Neutrophil (primary cell): ENCODE measurements around the gene CDC14B.

Source experiments
- H3K27ac ChIP-seq: fragments of 200-600 bp; sonication (generic); 2 replicates; pipeline ENCODE4 v1.5.1; 2016; ENCODE audit warnings: mild to moderate bottlenecking, moderate library complexity
- H3K27me3 ChIP-seq: fragments of 200-600 bp; sonication (generic); 2 replicates; pipeline ENCODE4 v1.6.0; 2016; ENCODE audit warnings: mild to moderate bottlenecking
- H3K36me3 ChIP-seq: fragments of 200-600 bp; sonication (generic); 2 replicates; pipeline ENCODE4 v1.5.1; 2017
- H3K4me1 ChIP-seq, 2 experiments: fragments of 200-600 bp in 1 of 2; sonication (generic) in 1 of 2; 1 replicate in 1 of 2; 2 replicates in 1 of 2; pipeline versions ENCODE4 v1.5.1 to v1.6.1; 2013 to 2016; ENCODE audit warnings: low read depth in 1 of 2, low read length in 1 of 2, mild to moderate bottlenecking in 1 of 2, moderate library complexity in 1 of 2; ENCODE audit not compliant: control insufficient read depth in 1 of 2, insufficient read depth in 1 of 2
- H3K4me3 ChIP-seq, 2 experiments: fragments of 200-600 bp in 1 of 2; sonication (generic) in 1 of 2; 1 replicate in 1 of 2; 2 replicates in 1 of 2; pipeline ENCODE4 v1.5.1; 2013 to 2016; ENCODE audit warnings: low read depth in 1 of 2, low read length in 1 of 2, mild to moderate bottlenecking in 1 of 2, moderate library complexity in 1 of 2
- H3K9me3 ChIP-seq: fragments of 200-600 bp; sonication (generic); 2 replicates; pipeline ENCODE4 v1.5.1; 2016
- CTCF ChIP-seq: fragments of 200-600 bp; sonication (generic); IDR thresholded peaks from 2 replicates; pipeline ENCODE4 v1.5.1; 2016; ENCODE audit warnings: antibody characterized with exemption

CDC14B gene

GRCh38 chr9:96491880-96492525, 127.6 kb downstream of the CDC14B start:
- H3K27me3 ChIP-seq, result no peaks in the 10 kb centered on the region
- no peak overlapping the region for H3K27ac ChIP-seq
- no peak overlapping the region for H3K4me3 ChIP-seq
- H3K9me3 ChIP-seq, result no peaks in the 10 kb centered on the region
- no peaks in the 10 kb centered on the region for H3K36me3 ChIP-seq
- TF ChIP-seq CTCF, result no peak
- no peaks in the 10 kb centered on the region for H3K4me1 ChIP-seq

DNA sequence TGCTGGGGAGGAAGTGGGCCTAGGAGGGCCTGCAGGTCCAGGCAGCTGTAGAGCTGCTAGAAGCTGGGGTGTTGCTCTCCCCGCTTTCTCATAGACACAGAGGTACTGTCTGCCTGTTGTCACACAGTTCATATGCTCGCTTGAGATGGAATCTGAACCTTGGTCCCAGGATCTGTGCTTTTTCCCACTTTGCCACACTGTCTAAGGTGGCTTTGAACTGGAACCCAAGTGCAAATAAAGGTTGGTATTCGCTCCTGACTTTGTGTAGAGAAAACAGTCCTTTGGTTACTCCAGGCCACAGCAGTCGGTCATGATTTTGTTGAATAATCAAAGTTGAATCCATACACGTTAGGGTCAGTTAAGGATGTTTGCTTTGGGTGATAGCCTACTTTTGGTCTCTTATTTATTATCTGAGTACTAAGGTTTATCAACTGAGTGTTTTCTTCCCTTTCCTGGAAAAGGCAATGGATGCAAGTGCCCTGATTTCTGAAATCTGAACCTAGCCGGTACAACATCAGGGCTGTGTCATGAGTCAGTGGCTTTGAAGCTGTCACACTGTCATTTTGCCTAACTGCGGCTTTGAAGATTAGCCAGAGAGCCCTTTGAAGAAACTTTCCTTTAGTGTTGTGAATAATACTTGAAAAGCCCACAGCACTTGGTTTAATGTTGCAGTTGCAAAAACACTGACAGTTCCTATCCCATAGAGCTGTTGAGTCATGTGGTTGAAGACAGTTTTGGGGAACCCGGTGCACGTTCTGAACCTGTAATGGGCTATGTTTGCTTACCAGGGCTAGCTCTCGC, 128.4 kb downstream of the CDC14B start:
- TF ChIP-seq CTCF, result no peak

GRCh38 chr9:96490534-96491078, 129.0 kb downstream of the CDC14B start:
- no peaks in the 10 kb centered on the region for H3K4me1 ChIP-seq
- H3K27me3 ChIP-seq, result no peaks in the 10 kb centered on the region
- TF ChIP-seq CTCF, result no peak
- H3K4me3 ChIP-seq, result no peak overlapping the region
- no peak overlapping the region for H3K27ac ChIP-seq
- no peaks in the 10 kb centered on the region for H3K9me3 ChIP-seq
- H3K36me3 ChIP-seq, result no peaks in the 10 kb centered on the region

More for the DNA sequence above, 128.4 kb downstream of the CDC14B start:
- Histone ChIP-seq H3K36me3 (no peaks in the 10 kb centered on the region), H3K9me3 (no peaks in the 10 kb centered on the region), H3K27me3 (no peaks in the 10 kb centered on the region), H3K27ac (no peak overlapping the region), H3K4me3 (no peak overlapping the region), H3K4me1 (no peaks in the 10 kb centered on the region)

DNA sequence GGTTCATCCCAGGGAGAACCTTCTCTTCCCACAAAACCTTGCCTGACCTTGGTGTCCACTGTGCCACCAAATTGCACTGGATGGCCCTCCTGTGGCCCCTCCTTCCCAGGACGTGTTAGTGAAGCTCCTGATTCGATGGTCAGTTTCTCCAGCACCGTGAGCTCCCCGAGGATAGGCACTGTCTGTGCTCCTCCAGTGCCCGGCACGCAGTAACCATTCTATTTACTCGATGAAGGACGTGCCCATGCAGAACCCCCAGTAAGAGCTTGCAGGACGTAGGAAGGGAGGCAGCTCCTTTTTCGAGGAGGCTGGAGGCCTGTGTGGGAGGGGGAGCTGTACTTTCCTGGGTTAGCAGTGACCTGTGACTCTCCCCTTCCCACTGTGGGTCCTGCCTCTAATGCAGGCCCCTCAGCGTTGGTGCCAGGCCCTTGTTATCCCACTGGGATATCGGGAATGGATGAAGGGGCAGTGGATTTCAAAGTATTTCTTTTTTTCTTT, 130.1 kb downstream of the CDC14B start:
- Histone ChIP-seq H3K9me3 (no peaks in the 10 kb centered on the region), H3K27ac (no peak overlapping the region), H3K4me3 (no peak overlapping the region), H3K36me3 (no peaks in the 10 kb centered on the region), H3K27me3 (no peaks in the 10 kb centered on the region), H3K4me1 (no peaks in the 10 kb centered on the region)
- TF ChIP-seq CTCF, result no peak

GRCh38 chr9:96487949-96488348, 131.7 kb downstream of the CDC14B start:
- TF ChIP-seq CTCF, result no peak
- Histone ChIP-seq H3K9me3 (no peaks in the 10 kb centered on the region), H3K27ac (no peak overlapping the region), H3K27me3 (no peaks in the 10 kb centered on the region), H3K4me1 (no peaks in the 10 kb centered on the region), H3K4me3 (no peak overlapping the region), H3K36me3 (no peaks in the 10 kb centered on the region)
